Activated T-helper 9 cell treated with anti-CD3 and anti-CD28 coated beads, Interleukin-2, amount 50 U/mL, for 16 hours (primary cell): ENCODE measurements around the gene RNF166.
A peak's percentile ranks its signal among the peaks of the same experiment; 100 is the strongest.

Experiments
- DNase-seq: peaks from one replicate; pipeline ENCODE4 v3.0.0-alpha.2; 2020; ENCODE audit warnings: low read depth

Gene RNF166

GRCh38 chr16:88739139-88739976, 33.1 kb upstream of the RNF166 start:
- DNase-seq, result no peak

GRCh38 chr16:88738151-88739084, 32.2 kb upstream of the RNF166 start:
- no peak for DNase-seq

GRCh38 chr16:88737298-88738150, 31.3 kb upstream of the RNF166 start:
- peak; percentile 75 for DNase-seq

- DNase-seq, result no peak
Observed at GRCh38 chr16:88736496-88736895, 30.3 kb upstream of the RNF166 start.

GRCh38 chr16:88736088-88736487, 29.9 kb upstream of the RNF166 start:
- no peak for DNase-seq

GRCh38 chr16:88735616-88736015, 29.4 kb upstream of the RNF166 start:
- no peak for DNase-seq

GRCh38 chr16:88735121-88735520, 28.9 kb upstream of the RNF166 start:
- DNase-seq, result no peak

- DNase-seq, result no peak
Observed at GRCh38 chr16:88734361-88734728, 28.1 kb upstream of the RNF166 start.

- DNase-seq, result no peak
Observed at GRCh38 chr16:88733630-88734360, 27.6 kb upstream of the RNF166 start.

- no peak for DNase-seq
Observed at GRCh38 chr16:88732961-88733294, 26.7 kb upstream of the RNF166 start.

GRCh38 chr16:88732172-88732960, 26.2 kb upstream of the RNF166 start:
- no peak for DNase-seq

GRCh38 chr16:88731699-88732098, 25.5 kb upstream of the RNF166 start:
- no peak for DNase-seq

GRCh38 chr16:88730632-88731607, 24.7 kb upstream of the RNF166 start:
- no peak for DNase-seq

GRCh38 chr16:88727871-88728270, 21.7 kb upstream of the RNF166 start:
- DNase-seq, result no peak

- DNase-seq, result no peak
Observed at GRCh38 chr16:88726981-88727380, 20.8 kb upstream of the RNF166 start.

GRCh38 chr16:88726408-88726749, 20.2 kb upstream of the RNF166 start:
- no peak for DNase-seq

- DNase-seq, result no peak
Observed at GRCh38 chr16:88725609-88726407, 19.6 kb upstream of the RNF166 start.

- no peak for DNase-seq
Observed at GRCh38 chr16:88724855-88725555, 18.8 kb upstream of the RNF166 start.
